A673 (cell line): ENCODE measurements around the gene SDHAF1. TPM values are rescaled to one million over a fixed set of nuclear protein-coding genes. Genes with fewer than 3 reads are reported as not detected.

Experiments used
- BruUV-seq: library from RNA; stranded (reverse); fragments of 400-500 nt; replicated peaks from 2 replicates; lab custom pipeline; 2021; lab: Mats Ljungman, UMichigan
- CTCF ChIA-PET: fragments of 300-600 bp; sonication (Branson Sonifier 250); formaldehyde crosslinking; loops from one replicate; lab custom pipeline; 2022; ENCODE audit warnings: antibody characterized with exemption; lab: Charles Lee
- POLR2A ChIA-PET: fragments of 300-600 bp; sonication (Branson Sonifier 250); formaldehyde crosslinking; loops from one replicate; lab custom pipeline; 2022; ENCODE audit warnings: antibody characterized with exemption; ENCODE audit not compliant: low non-redundant PET; lab: Charles Lee
- DNase-seq: peaks from one replicate; pipeline ENCODE4 v3.0.0-alpha.2; 2015; ENCODE audit warnings: low spot score
- H3K27ac ChIP-seq: fragments of 200-600 bp; sonication (generic); 2 replicates; pipeline ENCODE4 v1.5.1; 2016; ENCODE audit warnings: mixed run types, low read depth, mild to moderate bottlenecking, mixed read lengths, antibody characterized with exemption, low read length; ENCODE audit not compliant: poor library complexity, severe bottlenecking
- H3K27me3 ChIP-seq: fragments of 200-600 bp; sonication (generic); replicated peaks from 2 replicates; pipeline ENCODE4 v1.6.1; 2017; ENCODE audit warnings: mixed run types, low read depth, mild to moderate bottlenecking, mixed read lengths, antibody characterized with exemption, low read length; ENCODE audit not compliant: insufficient read depth, poor library complexity
- H3K36me3 ChIP-seq: fragments of 200-600 bp; sonication (generic); 2 replicates; pipeline ENCODE4 v1.6.1; 2016; ENCODE audit warnings: mixed run types, mild to moderate bottlenecking, mixed read lengths, antibody characterized with exemption, low read length; ENCODE audit not compliant: insufficient read depth, poor library complexity, severe bottlenecking
- H3K4me1 ChIP-seq: fragments of 200-600 bp; sonication (generic); 2 replicates; pipeline ENCODE4 v1.6.1; 2017; ENCODE audit warnings: mixed run types, mild to moderate bottlenecking, mixed read lengths, antibody characterized with exemption, low read length; ENCODE audit not compliant: insufficient read depth, poor library complexity, severe bottlenecking
- H3K4me3 ChIP-seq: fragments of 200-600 bp; sonication (generic); 2 replicates; pipeline ENCODE4 v1.5.1; 2016; ENCODE audit warnings: low read depth, mixed run types, mild to moderate bottlenecking, mixed read lengths, low read length; ENCODE audit not compliant: poor library complexity, severe bottlenecking
- H3K9me3 ChIP-seq: fragments of 200-600 bp; sonication (generic); 2 replicates; pipeline ENCODE4 v1.6.1; 2016; ENCODE audit warnings: mixed run types, low read depth, mild to moderate bottlenecking, mixed read lengths, antibody characterized with exemption, low read length; ENCODE audit not compliant: poor library complexity, severe bottlenecking
- EZH2 ChIP-seq: fragments of 200-600 bp; sonication (generic); IDR thresholded peaks from 2 replicates; pipeline ENCODE4 v1.6.1; 2017; ENCODE audit warnings: borderline replicate concordance, low read depth, mild to moderate bottlenecking, mixed read lengths, antibody characterized with exemption, low read length; ENCODE audit not compliant: poor library complexity, severe bottlenecking
- intact Hi-C: fragments of 100-400 bp; cut with micrococcal nuclease; formaldehyde crosslinking; loops from one replicate; pipeline ENCODE4 v1.10.0; 2022; ENCODE audit not compliant: unreplicated experiment
- total RNA-seq: library from RNA; stranded (reverse); gene quantifications from 2 replicates; pipeline ENCODE4 v1.2.3, GENCODE V29; 2021
- TF ChIP-seq, protein P1 (sequence below): fragments of 300-800, 200-600 bp; sonication (generic); conservative IDR thresholded peaks from 2 replicates; pipeline ENCODE4 v1.5.1; 2017; ENCODE audit warnings: low read depth, mild to moderate bottlenecking, antibody characterized with exemption, low read length, moderate library complexity, mixed read lengths

The SDHAF1 gene
- total RNA-seq, 1 experiment from 2014 or later = 8.9 TPM

DNA sequence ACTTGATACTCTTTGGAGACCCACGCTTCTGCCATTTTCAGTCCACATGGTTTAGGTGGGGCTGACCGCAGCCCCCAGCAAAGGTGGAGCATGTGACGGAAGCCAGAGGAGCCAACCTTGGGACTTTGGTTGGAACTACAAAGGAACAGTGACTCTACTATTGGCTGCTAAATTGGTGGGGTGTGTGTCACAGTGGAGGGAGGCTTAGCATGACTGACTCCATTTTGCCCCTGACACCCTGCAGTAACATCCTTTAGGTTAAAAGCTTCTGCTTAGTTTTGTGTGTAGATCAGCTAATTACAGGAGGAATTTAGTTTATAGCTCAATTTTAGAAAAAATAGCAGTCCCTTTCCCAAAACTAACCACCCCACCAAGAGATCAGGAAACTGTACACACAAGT is 6.6 kb downstream of the SDHAF1 start:
- no peaks in the 10 kb centered on the region for H3K36me3 ChIP-seq
- CTCF ChIA-PET = no interaction called here
- intact Hi-C loops = no loop called here
- BruUV-seq = no TSS peak
- no peaks in the 10 kb centered on the region for H3K9me3 ChIP-seq
- TF ChIP-seq, protein P1, sequence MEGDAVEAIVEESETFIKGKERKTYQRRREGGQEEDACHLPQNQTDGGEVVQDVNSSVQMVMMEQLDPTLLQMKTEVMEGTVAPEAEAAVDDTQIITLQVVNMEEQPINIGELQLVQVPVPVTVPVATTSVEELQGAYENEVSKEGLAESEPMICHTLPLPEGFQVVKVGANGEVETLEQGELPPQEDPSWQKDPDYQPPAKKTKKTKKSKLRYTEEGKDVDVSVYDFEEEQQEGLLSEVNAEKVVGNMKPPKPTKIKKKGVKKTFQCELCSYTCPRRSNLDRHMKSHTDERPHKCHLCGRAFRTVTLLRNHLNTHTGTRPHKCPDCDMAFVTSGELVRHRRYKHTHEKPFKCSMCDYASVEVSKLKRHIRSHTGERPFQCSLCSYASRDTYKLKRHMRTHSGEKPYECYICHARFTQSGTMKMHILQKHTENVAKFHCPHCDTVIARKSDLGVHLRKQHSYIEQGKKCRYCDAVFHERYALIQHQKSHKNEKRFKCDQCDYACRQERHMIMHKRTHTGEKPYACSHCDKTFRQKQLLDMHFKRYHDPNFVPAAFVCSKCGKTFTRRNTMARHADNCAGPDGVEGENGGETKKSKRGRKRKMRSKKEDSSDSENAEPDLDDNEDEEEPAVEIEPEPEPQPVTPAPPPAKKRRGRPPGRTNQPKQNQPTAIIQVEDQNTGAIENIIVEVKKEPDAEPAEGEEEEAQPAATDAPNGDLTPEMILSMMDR = no peak
- TF ChIP-seq EZH2 = no peak
- DNase-seq = no peak
- no peaks in the 10 kb centered on the region for H3K27me3 ChIP-seq
- no peak overlapping the region for H3K27ac ChIP-seq
- POLR2A ChIA-PET = interaction anchor here (0.7 kb wide), 1 partner anchor 669 kb away, joined by 3 read pairs; no protein-coding TSS in a partner anchor
- no peaks in the 10 kb centered on the region for H3K4me1 ChIP-seq
- no peak overlapping the region for H3K4me3 ChIP-seq

DNA sequence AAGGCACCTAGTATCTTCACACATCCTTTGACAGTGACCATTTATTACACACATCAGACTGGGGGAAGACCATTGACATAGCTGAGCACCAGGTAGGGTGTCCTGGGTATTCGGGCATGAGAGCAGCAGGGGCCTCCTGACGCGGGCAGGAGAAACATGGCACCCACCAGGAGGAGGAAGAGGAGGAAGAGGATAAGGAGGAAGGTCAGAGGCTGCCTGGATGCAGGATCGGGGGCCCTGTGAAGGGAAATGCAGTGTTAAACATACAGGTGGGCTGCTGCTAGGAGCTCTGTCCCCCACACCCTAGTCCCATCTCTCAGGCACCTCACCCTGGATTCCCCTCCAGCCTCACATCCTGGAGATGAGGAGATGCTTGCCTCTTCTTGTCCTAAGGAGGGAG is 8.3 kb downstream of the SDHAF1 start:
- POLR2A ChIA-PET = no interaction called here
- H3K27ac ChIP-seq = no peak overlapping the region
- CTCF ChIA-PET = no interaction called here
- no peaks in the 10 kb centered on the region for H3K27me3 ChIP-seq
- no peaks in the 10 kb centered on the region for H3K4me1 ChIP-seq
- H3K9me3 ChIP-seq = no peaks in the 10 kb centered on the region
- H3K36me3 ChIP-seq = no peaks in the 10 kb centered on the region
- BruUV-seq = no TSS peak
- H3K4me3 ChIP-seq = no peak overlapping the region
- intact Hi-C loops = no loop called here
- DNase-seq = no peak
- TF ChIP-seq, protein P1 = no peak
- no peak for TF ChIP-seq EZH2

DNA sequence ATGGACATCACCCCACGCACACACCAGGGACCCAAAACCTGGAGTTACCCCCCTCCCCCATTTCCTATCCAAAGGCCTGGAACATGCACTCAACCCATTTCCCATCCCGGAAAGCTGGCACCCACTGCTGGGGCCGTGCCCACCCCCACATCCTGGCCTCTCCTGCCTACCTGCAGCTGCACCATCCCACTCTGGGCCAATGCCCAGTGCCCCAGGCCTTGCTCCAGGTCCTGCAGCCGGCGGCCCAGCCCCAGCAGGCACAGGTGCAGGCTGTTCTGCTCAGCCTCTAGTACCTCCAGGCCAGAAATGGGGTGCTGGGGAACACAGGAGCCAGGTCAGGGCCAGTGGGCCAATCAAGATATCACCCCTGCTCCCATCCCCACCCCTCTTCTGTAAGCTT is 12.0 kb downstream of the SDHAF1 start:
- no peaks in the 10 kb centered on the region for H3K36me3 ChIP-seq
- DNase-seq = no peak
- no peak overlapping the region for H3K4me3 ChIP-seq
- POLR2A ChIA-PET = no interaction called here
- no peaks in the 10 kb centered on the region for H3K27me3 ChIP-seq
- no peak for TF ChIP-seq EZH2
- TF ChIP-seq, protein P1 = no peak
- intact Hi-C loops = no loop called here
- no peaks in the 10 kb centered on the region for H3K4me1 ChIP-seq
- CTCF ChIA-PET = no interaction called here
- BruUV-seq = no TSS peak
- no peaks in the 10 kb centered on the region for H3K9me3 ChIP-seq
- no peak overlapping the region for H3K27ac ChIP-seq
